ENCODE results near the gene SH3PXD2B.

The SH3PXD2B gene

GRCh38 chr5:172280929-172281328, 173.4 kb downstream of the SH3PXD2B start:
- H4K20me1 ChIP-seq (ENCODE audit: control insufficient read depth, insufficient read depth, low read depth, low read length) = 0 out of 2 replicates have a peak, but pooled peaks cover 6% of the 10 kb centered on the region
- no peak overlapping the region for H3K4me3 ChIP-seq (ENCODE audit: low read length)
- H3K27me3 ChIP-seq (ENCODE audit: control insufficient read depth, low read length) = no peaks in the 10 kb centered on the region
- H3F3A ChIP-seq (ENCODE audit: control insufficient read depth, insufficient read depth) = peaks cover 12% of the 10 kb centered on the region
- peaks cover 36% of the 10 kb centered on the region for H3K36me3 ChIP-seq (ENCODE audit: control insufficient read depth, low read length)
- H3K9me3 ChIP-seq (ENCODE audit: control insufficient read depth, insufficient read depth, low read length) = no peaks in the 10 kb centered on the region
- no peaks in the 10 kb centered on the region for H3K9me2 ChIP-seq (replicated peaks; ENCODE audit: control insufficient read depth, low read length)
- H3K4me2 ChIP-seq (ENCODE audit: low read length) = peak overlapping the region; percentile 94
- H3K4me1 ChIP-seq (ENCODE audit: control insufficient read depth, low read length) = peaks cover 50% of the 10 kb centered on the region
- TF ChIP-seq CTCF (IDR thresholded peaks at IDR 0.05; ENCODE audit: low read depth, low read length, poor library complexity, severe bottlenecking) (no peak), EZH2phosphoT487 (IDR thresholded peaks at IDR 0.05; ENCODE audit: borderline replicate concordance, low read length) (no peak)
- H3K79me2 ChIP-seq (ENCODE audit: control insufficient read depth, low read length) = peaks cover 75% of the 10 kb centered on the region
- no peak overlapping the region for H3K27ac ChIP-seq (ENCODE audit: low read depth, low read length)

- TF ChIP-seq CTCF (IDR thresholded peaks at IDR 0.05; ENCODE audit: low read depth, low read length, poor library complexity, severe bottlenecking) (no peak), EZH2phosphoT487 (IDR thresholded peaks at IDR 0.05; ENCODE audit: borderline replicate concordance, low read length) (no peak)
- Histone ChIP-seq H3K27ac (ENCODE audit: low read depth, low read length) (no peak overlapping the region), H3K27me3 (ENCODE audit: control insufficient read depth, low read length) (no peaks in the 10 kb centered on the region), H3K4me2 (ENCODE audit: low read length) (no peak overlapping the region), H3K79me2 (ENCODE audit: control insufficient read depth, low read length) (peaks cover 81% of the 10 kb centered on the region), H3K9me3 (ENCODE audit: control insufficient read depth, insufficient read depth, low read length) (no peaks in the 10 kb centered on the region), H3K9me2 (replicated peaks; ENCODE audit: control insufficient read depth, low read length) (no peaks in the 10 kb centered on the region), H3K36me3 (ENCODE audit: control insufficient read depth, low read length) (peaks cover 36% of the 10 kb centered on the region), H3K4me3 (ENCODE audit: low read length) (no peak overlapping the region), H3K4me1 (ENCODE audit: control insufficient read depth, low read length) (peaks cover 50% of the 10 kb centered on the region), H4K20me1 (ENCODE audit: control insufficient read depth, insufficient read depth, low read depth, low read length) (0 out of 2 replicates have a peak, but pooled peaks cover 6% of the 10 kb centered on the region), H3F3A (ENCODE audit: control insufficient read depth, insufficient read depth) (peaks cover 10% of the 10 kb centered on the region)
Measured at GRCh38 chr5:172280317-172280716, 174.0 kb downstream of the SH3PXD2B start.

- Histone ChIP-seq H3K4me2 (ENCODE audit: low read length) (no peak overlapping the region), H3K9me2 (replicated peaks; ENCODE audit: control insufficient read depth, low read length) (no peaks in the 10 kb centered on the region), H3F3A (ENCODE audit: control insufficient read depth, insufficient read depth) (peaks cover 2% of the 10 kb centered on the region; the same call in 1 of the 2 replicates), H3K9me3 (ENCODE audit: control insufficient read depth, insufficient read depth, low read length) (no peaks in the 10 kb centered on the region), H3K36me3 (ENCODE audit: control insufficient read depth, low read length) (peaks cover 39% of the 10 kb centered on the region), H3K79me2 (ENCODE audit: control insufficient read depth, low read length) (peaks cover 100% of the 10 kb centered on the region), H3K4me1 (ENCODE audit: control insufficient read depth, low read length) (peaks cover 60% of the 10 kb centered on the region), H3K4me3 (ENCODE audit: low read length) (no peak overlapping the region), H4K20me1 (ENCODE audit: control insufficient read depth, insufficient read depth, low read depth, low read length) (0 out of 2 replicates have a peak, but pooled peaks cover 6% of the 10 kb centered on the region), H3K27ac (ENCODE audit: low read depth, low read length) (no peak overlapping the region), H3K27me3 (ENCODE audit: control insufficient read depth, low read length) (no peaks in the 10 kb centered on the region)
- TF ChIP-seq CTCF (IDR thresholded peaks at IDR 0.05; ENCODE audit: low read depth, low read length, poor library complexity, severe bottlenecking) = no peak
- TF ChIP-seq EZH2phosphoT487 (IDR thresholded peaks at IDR 0.05; ENCODE audit: borderline replicate concordance, low read length) = no peak
Measured at GRCh38 chr5:172278356-172278755, 176.0 kb downstream of the SH3PXD2B start.
